Tibial nerve (tissue), 3 donors: ENCODE data around the gene NME1.

ENCODE experiments used
- POLR2A ChIP-seq, 2 donors: fragments of 450-650 bp; IDR thresholded peaks; one replicate each; pipeline ENCODE4 v1.6.1; 2017; ENCODE audit warnings: antibody characterized with exemption in 2 of 2, mild to moderate bottlenecking in 2 of 2, moderate library complexity in 2 of 2
- TF ChIP-seq, protein P1 (sequence below), 5 experiments: fragments of 200-600 bp in 3 of 5; fragments of 450-650 bp in 2 of 5; sonication (generic) in 3 of 5; IDR thresholded peaks; one replicate each; pipeline ENCODE4 v1.5.1; 2016 to 2019; ENCODE audit warnings: antibody characterized with exemption in 5 of 5, mild to moderate bottlenecking in 3 of 5, moderate library complexity in 2 of 5

GRCh38 chr17:51144266-51145022, 8.9 kb upstream of the NME1 start:
- TF ChIP-seq, protein P1, sequence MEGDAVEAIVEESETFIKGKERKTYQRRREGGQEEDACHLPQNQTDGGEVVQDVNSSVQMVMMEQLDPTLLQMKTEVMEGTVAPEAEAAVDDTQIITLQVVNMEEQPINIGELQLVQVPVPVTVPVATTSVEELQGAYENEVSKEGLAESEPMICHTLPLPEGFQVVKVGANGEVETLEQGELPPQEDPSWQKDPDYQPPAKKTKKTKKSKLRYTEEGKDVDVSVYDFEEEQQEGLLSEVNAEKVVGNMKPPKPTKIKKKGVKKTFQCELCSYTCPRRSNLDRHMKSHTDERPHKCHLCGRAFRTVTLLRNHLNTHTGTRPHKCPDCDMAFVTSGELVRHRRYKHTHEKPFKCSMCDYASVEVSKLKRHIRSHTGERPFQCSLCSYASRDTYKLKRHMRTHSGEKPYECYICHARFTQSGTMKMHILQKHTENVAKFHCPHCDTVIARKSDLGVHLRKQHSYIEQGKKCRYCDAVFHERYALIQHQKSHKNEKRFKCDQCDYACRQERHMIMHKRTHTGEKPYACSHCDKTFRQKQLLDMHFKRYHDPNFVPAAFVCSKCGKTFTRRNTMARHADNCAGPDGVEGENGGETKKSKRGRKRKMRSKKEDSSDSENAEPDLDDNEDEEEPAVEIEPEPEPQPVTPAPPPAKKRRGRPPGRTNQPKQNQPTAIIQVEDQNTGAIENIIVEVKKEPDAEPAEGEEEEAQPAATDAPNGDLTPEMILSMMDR (IDR thresholded peaks at IDR 0.05) = no peak
- TF ChIP-seq POLR2A (IDR thresholded peaks at IDR 0.05) = no peak
